HT-29 (cell line): Measurements from ENCODE around the gene JAM3. TPM values are rescaled to one million over a fixed set of nuclear protein-coding genes. Genes with fewer than 3 reads are reported as not detected.
A peak's percentile ranks its signal among the peaks of the same experiment; 100 is the strongest.

ENCODE experiments used
- DNase-seq: peaks from one replicate; pipeline ENCODE4 v3.0.0-alpha.2; 2015; ENCODE audit warnings: low spot score
- total RNA-seq: library from RNA; depleted of rRNA; stranded (reverse); fragments of >200 nt; shearing (Covaris generic); gene quantifications from 2 replicates; pipeline ENCODE4 v1.2.3, GENCODE V29; 2014

Gene JAM3
- total RNA-seq, 1 experiment from 2014 or later = not detected

DNA sequence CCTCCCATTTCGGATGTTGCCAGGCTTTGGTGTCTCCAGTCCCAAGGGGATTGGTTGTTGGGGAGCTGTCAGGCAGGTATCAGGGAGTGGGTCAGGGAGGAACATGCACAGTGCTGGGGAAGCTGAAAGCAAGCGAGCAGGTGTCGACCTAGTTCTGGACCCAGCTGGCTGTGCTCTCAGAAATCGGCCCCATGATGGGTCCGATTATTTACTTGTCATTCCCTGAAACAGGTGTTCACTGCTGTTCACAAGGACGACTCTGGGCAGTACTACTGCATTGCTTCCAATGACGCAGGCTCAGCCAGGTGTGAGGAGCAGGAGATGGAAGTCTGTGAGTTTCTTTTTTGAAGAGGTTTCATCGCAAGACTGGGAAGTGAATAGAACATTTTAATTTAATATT lies 76.8 kb downstream of the JAM3 start:
- DNase-seq = no peak

DNA sequence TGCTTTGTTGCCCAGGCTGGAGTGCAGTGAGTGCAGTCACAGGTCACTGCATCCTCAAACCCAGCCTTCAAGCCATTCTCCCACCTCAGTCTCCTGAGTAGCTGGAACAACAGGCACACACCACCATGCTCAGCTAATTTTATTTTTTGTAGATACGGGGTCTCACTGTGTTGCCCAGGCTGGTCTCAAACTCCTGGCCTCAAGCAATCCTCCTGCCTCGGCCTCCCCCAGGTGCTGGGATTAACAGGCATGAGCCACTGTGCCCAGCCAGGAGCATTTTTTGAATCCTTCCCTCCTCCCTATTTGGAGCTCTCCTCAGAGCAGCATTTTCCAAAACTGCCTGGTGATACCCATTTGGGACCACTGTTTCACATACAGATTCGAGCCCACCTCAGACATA lies 77.7 kb downstream of the JAM3 start:
- no peak for DNase-seq

DNA sequence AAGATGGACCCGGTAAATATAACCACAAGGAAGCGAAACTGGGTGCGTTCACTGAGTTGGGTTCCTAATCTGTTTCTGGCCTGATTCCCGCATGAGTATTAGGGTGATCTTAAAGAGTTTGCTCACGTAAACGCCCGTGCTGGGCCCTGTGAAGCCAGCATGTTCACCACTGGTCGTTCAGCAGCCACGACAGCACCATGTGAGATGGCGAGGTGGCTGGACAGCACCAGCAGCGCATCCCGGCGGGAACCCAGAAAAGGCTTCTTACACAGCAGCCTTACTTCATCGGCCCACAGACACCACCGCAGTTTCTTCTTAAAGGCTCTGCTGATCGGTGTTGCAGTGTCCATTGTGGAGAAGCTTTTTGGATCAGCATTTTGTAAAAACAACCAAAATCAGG lies 80.5 kb downstream of the JAM3 start:
- DNase-seq = no peak

DNA sequence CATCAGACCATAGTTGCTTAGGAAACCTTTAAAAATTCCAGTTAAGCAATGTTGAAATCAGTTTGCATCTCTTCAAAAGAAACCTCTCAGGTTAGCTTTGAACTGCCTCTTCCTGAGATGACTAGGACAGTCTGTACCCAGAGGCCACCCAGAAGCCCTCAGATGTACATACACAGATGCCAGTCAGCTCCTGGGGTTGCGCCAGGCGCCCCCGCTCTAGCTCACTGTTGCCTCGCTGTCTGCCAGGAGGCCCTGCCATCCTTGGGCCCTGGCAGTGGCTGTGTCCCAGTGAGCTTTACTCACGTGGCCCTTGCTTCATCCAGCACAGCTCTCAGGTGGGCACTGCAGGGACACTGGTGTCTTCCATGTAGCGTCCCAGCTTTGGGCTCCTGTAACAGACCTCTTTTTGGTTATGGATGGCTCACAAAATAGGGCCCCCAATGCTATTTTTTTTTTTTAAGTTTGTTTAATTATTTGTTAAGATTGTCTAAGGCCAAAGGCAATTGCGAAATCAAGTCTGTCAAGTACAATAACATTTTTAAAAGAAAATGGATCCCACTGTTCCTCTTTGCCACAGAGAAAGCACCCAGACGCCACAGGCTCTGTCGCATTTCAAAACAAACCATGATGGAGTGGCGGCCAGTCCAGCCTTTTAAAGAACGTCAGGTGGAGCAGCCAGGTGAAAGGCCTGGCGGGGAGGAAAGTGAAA lies 81.5 kb downstream of the JAM3 start:
- no peak for DNase-seq

DNA sequence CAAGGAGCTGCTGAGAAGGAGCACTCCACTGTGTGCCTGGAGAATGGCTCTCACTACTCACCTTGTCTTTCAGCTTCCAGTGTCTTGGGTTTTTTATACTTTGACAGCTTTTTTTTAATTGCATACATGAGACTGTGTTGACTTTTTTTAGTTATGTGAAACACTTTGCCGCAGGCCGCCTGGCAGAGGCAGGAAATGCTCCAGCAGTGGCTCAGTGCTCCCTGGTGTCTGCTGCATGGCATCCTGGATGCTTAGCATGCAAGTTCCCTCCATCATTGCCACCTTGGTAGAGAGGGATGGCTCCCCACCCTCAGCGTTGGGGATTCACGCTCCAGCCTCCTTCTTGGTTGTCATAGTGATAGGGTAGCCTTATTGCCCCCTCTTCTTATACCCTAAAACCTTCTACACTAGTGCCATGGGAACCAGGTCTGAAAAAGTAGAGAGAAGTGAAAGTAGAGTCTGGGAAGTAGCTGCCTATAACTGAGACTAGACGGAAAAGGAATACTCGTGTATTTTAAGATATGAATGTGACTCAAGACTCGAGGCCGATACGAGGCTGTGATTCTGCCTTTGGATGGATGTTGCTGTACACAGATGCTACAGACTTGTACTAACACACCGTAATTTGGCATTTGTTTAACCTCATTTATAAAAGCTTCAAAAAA lies 82.3 kb downstream of the JAM3 start:
- DNase-seq = no peak

DNA sequence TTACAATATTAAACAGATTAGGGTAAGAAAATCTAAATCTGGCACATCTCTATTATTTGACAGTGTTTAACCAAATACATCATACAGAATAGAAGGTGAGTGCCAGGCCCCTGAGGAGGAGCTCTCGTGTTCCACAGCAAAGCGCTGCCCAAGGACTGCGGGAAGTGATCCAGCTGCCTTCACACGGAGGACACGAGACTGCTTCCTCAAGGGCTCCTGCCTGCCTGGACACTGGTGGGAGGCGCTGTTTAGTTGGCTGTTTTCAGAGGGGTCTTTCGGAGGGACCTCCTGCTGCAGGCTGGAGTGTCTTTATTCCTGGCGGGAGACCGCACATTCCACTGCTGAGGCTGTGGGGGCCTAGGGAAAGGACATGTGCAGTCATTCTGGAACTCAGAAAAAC lies 83.8 kb downstream of the JAM3 start:
- DNase-seq = no peak

DNA sequence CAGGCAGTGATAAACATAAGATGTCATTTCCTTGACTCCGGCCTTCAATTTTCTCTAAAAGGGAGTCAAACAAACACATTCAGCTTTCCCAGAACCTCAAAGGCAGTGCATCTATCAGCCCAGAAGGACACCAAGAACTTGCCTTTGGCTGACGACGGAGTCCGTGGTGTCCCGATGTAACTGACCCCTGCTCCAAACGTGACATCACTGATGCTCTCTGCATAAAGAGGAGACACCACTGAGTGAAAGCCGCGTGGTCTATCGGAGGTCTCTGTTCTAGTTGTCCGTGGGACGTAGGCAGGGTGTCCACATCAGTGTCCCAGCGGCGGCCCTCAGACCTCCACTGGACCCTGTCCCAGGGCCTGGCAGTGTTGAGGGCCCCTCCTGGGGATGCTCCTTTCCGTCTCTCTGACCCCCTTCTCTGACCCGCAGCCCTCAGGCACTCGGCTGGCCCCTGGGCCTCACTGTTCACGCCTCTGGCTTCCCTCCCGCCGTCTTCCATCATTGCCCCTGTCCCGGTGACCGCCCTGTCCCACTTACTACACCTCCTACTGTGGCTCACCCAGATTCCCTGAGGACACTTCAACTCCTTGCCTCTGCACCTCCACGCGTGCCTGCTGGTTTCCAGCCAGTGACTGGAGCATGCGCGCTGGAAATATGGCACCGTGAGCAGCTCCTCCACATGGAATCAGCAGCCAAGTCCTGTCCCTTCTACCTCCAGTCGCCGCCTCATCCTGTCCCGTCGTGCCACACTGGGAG lies 84.5 kb downstream of the JAM3 start:
- no peak for DNase-seq

DNA sequence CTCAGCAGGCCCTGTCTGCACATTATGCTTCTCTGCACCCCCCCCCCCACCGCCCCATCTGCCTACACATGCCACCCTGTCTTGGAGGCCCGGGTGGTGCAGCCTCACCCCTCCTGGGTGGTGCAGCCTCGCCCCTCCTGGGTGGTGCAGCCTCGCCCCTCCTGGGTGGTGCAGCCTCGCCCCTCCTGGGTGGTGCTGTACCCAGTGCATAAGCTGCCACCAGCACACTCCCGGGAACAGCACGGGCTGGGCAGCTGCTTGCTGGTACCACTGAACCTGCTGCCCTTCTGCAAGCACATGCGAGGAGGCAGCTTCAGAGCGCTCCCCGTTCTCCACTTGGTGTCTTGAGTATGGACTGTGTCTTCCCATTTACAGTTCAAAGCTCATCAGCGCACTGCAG lies 85.6 kb downstream of the JAM3 start:
- no peak for DNase-seq

DNA sequence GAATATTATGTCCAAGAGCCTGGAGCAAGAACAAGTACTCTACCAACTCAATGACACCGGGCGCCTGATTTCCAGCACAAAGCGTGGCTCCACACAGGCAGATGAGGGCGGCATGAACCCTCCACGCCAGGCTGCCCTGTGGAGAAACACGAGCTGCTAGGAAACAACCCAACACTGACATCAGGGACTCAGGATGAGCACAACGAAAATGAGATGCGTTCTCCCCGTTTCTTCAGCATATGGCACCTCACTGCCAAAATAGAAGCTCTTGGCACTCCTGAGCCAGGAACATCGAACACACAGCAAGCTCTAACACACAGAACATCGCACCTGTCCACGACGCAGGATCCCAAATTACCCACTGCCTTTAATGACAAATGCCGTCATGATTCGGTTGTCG lies 86.6 kb downstream of the JAM3 start:
- no peak for DNase-seq

DNA sequence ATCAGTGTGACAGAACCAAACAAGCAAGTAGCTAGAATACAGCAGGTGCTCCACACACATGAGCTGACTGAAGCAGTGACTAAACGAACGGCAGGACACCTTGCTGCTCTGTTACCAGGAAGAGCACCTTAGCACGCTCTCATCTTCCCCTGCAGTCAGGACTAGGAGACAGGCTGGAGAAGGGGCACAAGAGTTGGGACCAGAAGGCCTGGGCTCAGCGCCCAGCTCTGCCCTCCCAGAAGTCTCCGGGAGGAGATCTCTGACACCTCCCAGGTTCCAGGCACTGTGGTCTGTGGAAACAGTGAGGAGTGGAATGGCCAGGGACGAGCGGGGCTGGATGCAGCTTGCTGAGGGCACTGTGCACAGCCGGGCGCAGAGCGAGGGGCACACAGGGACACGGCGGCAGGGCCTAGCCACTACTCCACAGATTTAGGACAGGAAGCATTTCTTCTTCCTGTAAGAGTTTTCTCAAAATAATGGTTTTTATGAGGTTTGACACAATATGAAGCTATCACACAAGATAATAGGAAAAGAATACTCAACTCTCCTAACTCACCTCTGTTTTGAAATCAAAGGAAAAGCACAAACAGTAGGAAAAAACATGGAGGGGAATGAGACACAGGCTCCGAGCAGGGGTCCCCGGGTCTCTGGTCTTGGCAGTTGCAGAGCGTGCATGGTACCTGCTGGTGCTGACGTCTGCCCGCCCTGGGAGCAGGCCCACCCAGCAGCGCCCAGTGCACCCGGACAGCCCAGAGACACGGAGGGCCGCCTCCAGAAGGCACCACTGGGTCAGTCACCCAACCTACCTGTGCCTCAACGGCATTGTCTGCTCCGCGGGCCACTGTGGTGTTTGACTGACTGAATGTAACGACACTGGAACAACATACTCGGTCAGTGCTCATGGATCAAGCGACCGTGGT lies 87.3 kb downstream of the JAM3 start:
- DNase-seq = no peak

DNA sequence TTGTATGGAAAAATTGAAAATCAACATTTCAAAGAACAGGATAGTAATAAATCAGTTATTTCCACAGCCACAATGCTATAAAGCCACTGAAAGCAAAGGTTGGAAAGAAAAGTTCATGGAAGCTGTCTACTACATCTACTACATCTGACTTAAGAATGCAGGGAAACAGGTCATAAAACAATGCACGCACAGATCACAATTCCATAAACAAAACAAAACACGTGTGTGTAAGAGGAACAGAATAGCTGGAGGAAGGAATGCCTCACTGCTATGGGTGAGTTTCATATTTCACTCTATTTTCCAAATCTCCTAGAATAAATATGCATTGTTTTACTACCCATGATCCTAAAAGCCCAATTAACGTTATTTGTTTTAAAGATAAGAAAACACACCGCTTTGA lies 88.6 kb downstream of the JAM3 start:
- no peak for DNase-seq

DNA sequence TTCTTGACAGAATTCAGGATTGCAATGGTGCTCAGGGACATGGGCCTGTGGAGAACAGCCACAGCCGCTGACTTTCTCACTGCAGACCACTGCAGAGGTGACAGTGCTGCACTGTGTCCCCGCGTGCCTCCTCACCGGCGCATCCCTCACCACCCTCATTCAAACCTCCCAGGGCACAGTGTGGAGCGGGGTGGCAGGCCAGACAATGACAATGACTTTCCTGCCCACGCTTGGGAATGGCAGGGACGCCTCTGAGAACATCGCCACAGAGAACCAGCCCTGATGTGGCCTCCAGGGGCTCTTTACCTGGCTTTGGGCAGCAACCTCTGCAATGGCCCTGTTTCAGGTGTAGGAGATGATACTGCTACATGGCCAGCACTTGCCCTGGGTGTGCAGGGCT lies 89.2 kb downstream of the JAM3 start:
- no peak for DNase-seq

DNA sequence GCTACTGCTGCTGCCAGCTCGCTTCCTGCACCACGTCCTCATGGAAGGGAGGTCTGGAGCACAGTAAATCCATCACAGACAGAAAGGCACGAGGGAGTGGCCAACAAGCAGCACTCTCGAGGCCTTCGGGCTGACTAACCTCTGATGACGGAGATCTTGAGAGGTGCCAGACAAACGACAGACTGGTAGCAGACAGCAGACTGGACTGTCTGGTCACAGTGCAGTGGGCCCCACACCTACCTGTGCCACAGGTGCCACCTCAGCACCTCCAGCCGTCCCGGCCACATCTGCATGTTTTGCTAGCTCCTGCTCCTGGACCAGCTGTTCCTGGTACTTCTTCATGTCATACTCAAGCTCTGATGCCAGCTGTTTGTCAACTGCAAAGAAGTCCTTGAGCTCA lies 90.8 kb downstream of the JAM3 start:
- DNase-seq = no peak

DNA sequence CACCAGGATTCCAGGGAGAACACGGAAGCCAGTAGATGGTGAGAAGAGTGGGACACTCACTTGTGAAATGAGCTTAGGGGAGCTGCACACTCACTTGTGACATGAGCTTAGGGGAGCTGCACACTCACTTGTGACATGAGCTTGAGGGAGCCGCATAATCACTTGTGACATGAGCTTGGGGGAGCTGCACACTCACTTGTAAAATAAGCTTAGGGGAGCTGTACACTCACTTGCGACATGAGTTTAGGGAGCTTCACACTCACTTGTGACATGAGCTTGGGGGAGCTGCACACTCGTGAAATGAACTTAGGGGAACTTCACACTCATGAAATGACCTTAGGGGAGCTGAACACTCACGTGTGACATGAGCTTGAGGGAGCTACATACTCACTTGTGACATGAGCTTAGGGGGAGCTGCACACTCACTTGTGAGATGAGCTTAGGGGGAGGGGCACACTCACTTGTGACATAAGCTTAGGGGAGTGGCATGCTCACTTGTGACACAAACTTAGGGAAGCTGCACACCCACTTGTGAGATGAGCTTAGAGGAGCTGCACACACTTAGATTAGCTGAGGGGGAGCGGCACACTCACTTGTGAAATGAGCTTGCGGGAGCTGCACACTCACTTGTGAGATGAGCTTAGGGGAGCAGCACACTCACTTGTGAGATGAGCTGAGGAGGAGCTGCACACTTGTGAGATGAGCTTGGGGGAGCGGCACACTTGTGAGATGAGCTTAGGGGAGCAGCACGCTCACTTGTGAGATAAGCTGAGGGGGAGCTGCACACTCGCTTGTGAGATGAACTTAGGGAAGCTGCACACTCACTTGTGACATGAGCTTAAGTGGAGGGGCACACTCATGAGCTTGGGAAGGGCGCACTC lies 95.9 kb downstream of the JAM3 start:
- no peak for DNase-seq

DNA sequence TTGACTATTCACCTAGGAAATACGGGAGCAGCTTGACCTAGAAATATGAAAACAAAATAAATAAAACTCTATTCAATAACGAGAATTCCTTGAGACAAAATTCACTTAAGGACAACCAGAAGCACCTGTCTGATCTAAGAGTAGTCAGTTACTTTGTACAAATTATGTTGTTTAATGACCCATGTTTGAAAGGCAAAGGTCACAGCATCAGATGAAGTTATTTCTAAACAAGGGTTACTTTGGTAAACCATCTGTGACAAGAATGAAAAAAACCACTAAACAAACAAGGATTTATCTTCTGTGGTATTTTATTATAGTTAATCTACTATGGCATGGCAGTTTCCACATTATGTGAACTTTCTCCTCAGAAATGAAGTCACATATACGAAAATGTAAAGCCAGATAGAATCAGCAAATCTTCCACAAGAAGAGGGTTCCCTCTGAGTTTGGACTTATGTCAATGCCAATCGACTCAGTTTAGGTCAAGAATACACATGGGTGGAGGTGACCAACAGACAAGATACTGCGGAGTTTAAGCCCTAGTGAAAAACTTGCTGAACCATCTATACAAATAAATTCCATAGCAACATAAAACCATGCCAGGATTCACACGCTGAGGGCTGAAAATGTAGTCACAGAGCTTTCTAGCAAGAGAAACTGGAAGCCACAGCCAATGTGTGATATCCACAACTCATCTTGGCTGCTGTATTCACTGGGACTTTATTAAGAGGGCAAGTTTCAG lies 101.5 kb downstream of the JAM3 start:
- peak; percentile 21 for DNase-seq

DNA sequence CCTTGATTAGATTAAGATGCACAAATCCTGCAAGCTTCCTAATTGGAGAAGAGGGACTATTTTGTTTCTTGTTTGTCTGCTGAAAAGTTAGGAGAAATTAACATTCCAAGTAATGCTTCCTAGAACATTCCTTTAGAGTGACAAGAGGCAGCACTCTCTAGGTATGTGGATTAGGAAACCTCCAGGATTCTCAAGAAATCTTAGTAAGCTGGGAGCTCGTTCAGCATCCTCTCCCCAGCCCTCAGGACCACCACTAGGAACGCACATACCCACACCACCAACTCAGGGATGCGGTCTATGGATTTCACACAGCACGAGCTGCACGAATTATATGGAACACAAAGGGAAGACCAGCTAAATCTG lies 102.0 kb downstream of the JAM3 start:
- no peak for DNase-seq

DNA sequence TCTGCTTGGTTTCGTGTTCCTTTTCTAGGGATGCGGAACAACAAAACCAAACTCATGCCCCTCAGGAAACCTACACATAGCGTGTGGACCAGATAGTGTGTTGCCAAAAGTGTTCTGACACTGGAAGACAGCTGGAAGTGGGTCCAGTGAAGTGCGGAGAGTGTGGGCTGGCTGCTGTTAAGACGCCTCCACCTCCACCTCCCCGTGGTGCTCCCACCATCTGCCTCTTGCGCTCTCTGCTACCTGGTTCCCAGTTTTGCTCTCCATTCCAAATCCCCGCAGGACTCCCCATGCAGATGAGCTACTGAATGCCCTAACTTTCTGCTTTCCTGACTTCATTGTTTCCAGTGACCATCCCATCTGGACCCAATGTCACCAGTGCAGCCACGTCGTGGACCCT lies 103.1 kb downstream of the JAM3 start:
- no peak for DNase-seq

DNA sequence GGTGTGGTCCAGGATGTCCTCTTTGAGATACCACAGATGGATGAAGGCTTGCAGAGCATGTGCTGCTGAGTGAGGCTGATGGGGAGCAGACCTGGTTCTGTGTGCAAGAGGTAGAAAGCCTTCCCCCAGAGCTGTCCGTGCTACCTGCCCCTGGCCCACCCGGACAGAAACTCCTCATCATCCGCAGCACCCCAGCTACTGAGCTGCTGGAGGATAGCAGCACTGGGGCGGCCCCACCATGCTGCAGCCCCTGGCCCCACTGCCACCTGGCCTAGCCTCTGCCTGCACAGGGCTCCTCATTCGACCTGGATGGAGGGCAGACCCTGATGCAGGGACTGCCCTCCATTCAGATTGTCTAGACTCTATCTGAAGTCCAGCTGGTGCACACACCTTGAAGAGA lies 104.4 kb downstream of the JAM3 start:
- DNase-seq = no peak

DNA sequence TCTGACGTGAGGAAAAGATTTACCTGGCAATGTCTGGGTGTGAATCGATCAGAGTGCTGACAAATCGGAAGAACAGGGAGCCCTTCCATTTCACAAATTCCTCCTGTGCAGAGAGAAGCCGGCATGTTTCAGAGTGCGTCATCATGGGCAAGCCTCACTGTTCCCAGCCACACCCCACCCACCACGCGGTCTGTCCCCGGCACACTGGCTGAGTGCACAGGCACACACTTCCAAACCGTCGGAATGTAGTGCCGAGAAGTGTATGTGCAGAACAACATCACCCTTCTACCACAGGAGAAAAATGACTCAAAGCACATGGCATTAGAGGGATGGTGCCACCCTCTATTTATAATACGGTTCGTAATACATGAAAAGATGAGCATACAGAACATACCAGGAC lies 107.4 kb downstream of the JAM3 start:
- no peak for DNase-seq

DNA sequence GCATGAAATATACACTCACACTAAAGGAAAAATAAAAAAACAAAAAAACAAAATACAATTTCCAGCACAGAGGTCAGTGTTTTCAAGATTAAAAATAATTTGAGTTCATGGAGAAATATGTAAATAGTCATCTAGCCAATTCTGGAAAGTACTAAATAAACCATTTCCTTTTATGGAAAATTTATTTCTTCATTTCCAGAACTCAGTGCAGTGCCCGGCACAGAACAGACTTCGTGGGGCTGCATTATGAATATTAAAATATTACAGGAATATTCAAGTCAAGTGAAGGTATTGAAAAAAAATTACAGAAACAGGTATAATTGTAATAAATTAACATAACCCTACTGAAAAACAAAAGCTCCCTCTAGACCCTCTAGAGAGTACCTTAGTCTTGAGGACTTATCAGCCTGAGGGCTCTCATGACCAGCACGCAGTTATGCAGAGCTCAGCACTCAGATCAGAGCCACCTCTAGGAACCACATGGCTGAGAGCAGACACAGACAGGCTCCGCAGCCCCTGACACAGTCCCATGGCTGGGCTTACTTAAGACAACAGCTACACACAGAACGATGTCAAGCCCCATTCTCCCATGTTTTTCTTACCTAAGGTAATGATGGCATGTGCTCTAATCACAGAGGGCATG lies 109.3 kb downstream of the JAM3 start:
- DNase-seq = no peak
